HCEC 1CT (cell line): Measurements from ENCODE around the gene CDKN2B-AS1.

Experiments
- DNase-seq: peaks from one replicate; pipeline ENCODE4 v3.0.0-alpha.2; 2017

The CDKN2B-AS1 gene

DNA sequence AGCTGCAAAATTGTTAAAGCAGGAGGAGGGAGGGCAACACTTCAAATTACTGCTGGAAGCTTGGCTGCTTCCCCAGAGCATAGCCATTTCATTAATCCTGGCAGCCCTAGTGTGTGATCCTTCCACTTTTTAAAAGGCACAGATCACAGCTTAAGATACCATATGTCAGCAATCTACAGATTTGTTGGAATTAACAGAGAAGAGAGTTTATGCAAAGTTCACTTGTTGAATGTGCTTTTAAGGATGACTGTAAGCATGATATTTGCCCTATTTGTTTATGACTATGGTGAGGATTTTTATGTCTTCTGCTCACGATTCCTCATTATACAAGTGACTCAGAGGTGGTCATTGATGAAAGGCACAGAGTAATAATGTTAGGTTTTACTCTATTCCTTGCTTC, 170.6 kb downstream of the CDKN2B-AS1 start:
- peak; percentile 71 for DNase-seq

DNA sequence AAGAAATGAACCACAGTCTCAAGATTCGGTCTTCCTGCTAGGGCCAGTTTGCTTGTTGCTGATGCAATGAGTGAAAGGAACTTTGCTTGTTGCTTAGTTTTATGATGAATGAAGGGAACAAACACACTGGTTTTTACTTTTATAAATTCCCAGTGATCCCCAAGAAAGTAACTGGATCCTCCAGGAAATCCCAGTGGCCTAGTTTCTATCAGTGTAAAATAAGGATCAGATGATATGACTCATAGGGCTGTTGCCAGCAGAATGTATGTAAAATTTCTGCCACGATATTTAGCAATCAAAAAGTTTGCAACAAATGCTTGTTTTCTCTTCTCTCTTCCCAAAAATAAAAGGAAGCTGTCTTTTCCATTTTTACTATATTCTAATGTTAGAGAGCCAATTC, 174.7 kb downstream of the CDKN2B-AS1 start:
- DNase-seq, result peak; percentile 80

DNA sequence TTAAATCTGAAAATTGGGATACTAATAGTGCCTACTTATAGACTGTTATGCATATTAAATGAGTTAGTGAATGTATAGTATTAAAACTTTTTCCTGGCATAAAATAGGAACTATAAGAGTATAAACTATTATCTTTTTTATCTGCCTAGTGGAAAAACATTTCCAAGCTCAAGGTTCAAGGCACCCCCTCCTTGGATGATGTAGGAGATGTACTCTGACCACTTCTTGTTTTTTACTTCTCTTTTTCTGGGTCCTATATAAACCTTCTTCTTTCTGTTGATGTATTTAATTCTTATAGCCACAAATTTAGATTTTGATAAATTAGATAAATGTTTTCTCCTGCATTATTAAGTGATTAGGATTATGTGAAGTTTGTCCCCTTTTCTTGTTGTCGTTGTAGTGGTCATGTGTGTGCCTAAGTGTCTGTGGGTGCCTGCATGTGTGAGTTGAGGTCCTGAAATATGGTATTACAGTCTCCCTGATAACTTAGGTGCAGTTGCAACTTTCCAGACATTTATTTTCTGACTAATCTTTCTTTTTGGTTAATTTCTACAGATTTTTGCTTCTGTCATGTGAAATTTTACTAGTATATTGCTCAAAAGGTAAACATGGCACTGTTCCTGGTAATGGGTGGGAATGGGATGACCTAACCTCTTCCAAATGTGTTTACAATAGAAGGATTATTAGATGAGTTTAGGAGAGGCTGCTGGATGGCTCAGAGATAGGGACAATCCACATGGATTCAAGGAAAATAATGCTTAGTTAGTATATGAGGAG, 175.3 kb downstream of the CDKN2B-AS1 start:
- peak; percentile 82 for DNase-seq
